HepG2 (cell line): ENCODE measurements around the gene LYZL6. TPM values are rescaled to one million over a fixed set of nuclear protein-coding genes. Genes with fewer than 3 reads are reported as not detected.

Source experiments
- ARNT ChIP-seq: fragments of 450-650 bp; IDR thresholded peaks from 2 replicates; pipeline ENCODE4 v1.6.1; 2017
- CHD4 ChIP-seq: fragments of 200-600 bp; sonication (generic); IDR thresholded peaks from 2 replicates; pipeline ENCODE4 v1.7.0; 2017; ENCODE audit warnings: mild to moderate bottlenecking, low read length, borderline replicate concordance
- EZH2 ChIP-seq: conservative IDR thresholded peaks from 2 replicates; pipeline ENCODE4 v1.6.1; 2012; ENCODE audit warnings: mild to moderate bottlenecking, low read depth, low read length, moderate library complexity
- HOMEZ ChIP-seq: IDR thresholded peaks from 2 replicates; pipeline ENCODE4 v1.6.1; 2016; ENCODE audit warnings: low read depth
- MXD1 ChIP-seq: sonication (generic); formaldehyde crosslinking; IDR thresholded peaks from 2 replicates; pipeline ENCODE4 v1.4.0; 2020; ENCODE audit warnings: mild to moderate bottlenecking, missing genetic modification reagents
- NFYC ChIP-seq: IDR thresholded peaks from 2 replicates; pipeline ENCODE4 v1.6.1; 2016; ENCODE audit warnings: missing genetic modification reagents, missing compliant biosample characterization
- PAXIP1 ChIP-seq: sonication (generic); formaldehyde crosslinking; conservative IDR thresholded peaks from 2 replicates; pipeline ENCODE4 v1.4.0; 2020; ENCODE audit warnings: mild to moderate bottlenecking, missing genetic modification reagents, moderate library complexity
- PPARG ChIP-seq: conservative IDR thresholded peaks from 2 replicates; pipeline ENCODE4 v1.6.1; 2016; ENCODE audit warnings: missing biosample characterization, missing genetic modification reagents
- PRDM4 ChIP-seq: sonication (generic); formaldehyde crosslinking; IDR thresholded peaks from 2 replicates; pipeline ENCODE4 v1.9.0; 2021; ENCODE audit warnings: missing genetic modification reagents, borderline replicate concordance
- RORA ChIP-seq: sonication (generic); formaldehyde crosslinking; IDR thresholded peaks from 2 replicates; pipeline ENCODE4 v1.5.0; 2020; ENCODE audit warnings: mild to moderate bottlenecking, missing genetic modification reagents, moderate library complexity
- SCMH1 ChIP-seq: sonication (generic); formaldehyde crosslinking; IDR thresholded peaks from 2 replicates; pipeline ENCODE4 v1.9.0; 2021; ENCODE audit warnings: missing genetic modification reagents, mild to moderate bottlenecking, borderline replicate concordance
- SNRNP70 ChIP-seq: fragments of 200-400 bp; formaldehyde crosslinking; IDR thresholded peaks from 2 replicates; pipeline ENCODE4 v1.6.1; 2017; ENCODE audit warnings: mild to moderate bottlenecking, low read depth, low read length, moderate library complexity
- STAT5B ChIP-seq: sonication (generic); formaldehyde crosslinking; IDR thresholded peaks from 2 replicates; pipeline ENCODE4 v1.4.0; 2020; ENCODE audit warnings: missing genetic modification reagents
- SUZ12 ChIP-seq: fragments of 150-350 bp; IDR thresholded peaks from 2 replicates; pipeline ENCODE4 v1.6.1; 2014; ENCODE audit warnings: low read depth, low read length
- TARDBP ChIP-seq: sonication (generic); formaldehyde crosslinking; IDR thresholded peaks from 2 replicates; pipeline ENCODE4 v1.8.0; 2022; ENCODE audit warnings: mild to moderate bottlenecking, missing genetic modification reagents
- TEAD2 ChIP-seq: sonication (generic); formaldehyde crosslinking; IDR thresholded peaks from 2 replicates; pipeline ENCODE4 v1.9.0; 2021; ENCODE audit warnings: missing genetic modification reagents
- TOE1 ChIP-seq: sonication (generic); formaldehyde crosslinking; IDR thresholded peaks from 2 replicates; pipeline ENCODE4 v1.4.0; 2020; ENCODE audit warnings: mild to moderate bottlenecking, missing genetic modification reagents
- ZBTB33 ChIP-seq: sonication (generic); formaldehyde crosslinking; IDR thresholded peaks from 2 replicates; pipeline ENCODE4 v1.4.0; 2020; ENCODE audit warnings: missing genetic modification reagents
- ZEB1 ChIP-seq: IDR thresholded peaks from 2 replicates; pipeline ENCODE4 v1.6.1; 2012; ENCODE audit warnings: mild to moderate bottlenecking, low read depth, inconsistent platforms; ENCODE audit not compliant: insufficient replicate concordance
- ZNF224 ChIP-seq: sonication (generic); formaldehyde crosslinking; IDR thresholded peaks from 2 replicates; pipeline ENCODE4 v1.5.0; 2020; ENCODE audit warnings: mild to moderate bottlenecking, missing genetic modification reagents
- ZNF557 ChIP-seq: sonication (generic); formaldehyde crosslinking; IDR thresholded peaks from 2 replicates; pipeline ENCODE4 v1.4.0; 2020; ENCODE audit warnings: missing genetic modification reagents
- polyA plus RNA-seq, 8 experiments: library from polyadenylated mRNA; depleted of rRNA in 3 of 8; stranded (reverse) in 7 of 8; unstranded in 1 of 8; fragments of >200 nt; fragmentation: Illumina TruSeq in 4 of 8; extraction: Trizol in 4 of 8; gene quantifications; 2 replicates each; pipeline versions ENCODE4 v1.2.1 to v1.2.3, GENCODE V29; 2011 to 2016; ENCODE audit warnings: low read depth in 4 of 8, missing spikeins in 1 of 8, mixed read lengths in 1 of 8; ENCODE audit not compliant: insufficient read depth in 1 of 8
- total RNA-seq, 5 experiments: library from RNA; depleted of rRNA; stranded (reverse); fragments of >200 nt; fragmentation: Illumina TruSeq; extraction: Trizol; gene quantifications; 2 replicates each; pipeline ENCODE4 v1.2.3, GENCODE V29; 2016; ENCODE audit warnings: low read depth in 1 of 5

Gene LYZL6
- total and polyA plus RNA-seq, 2 of the 13 experiments (the other 11 are each of a cell fraction or from before 2014, with no cell fraction given), result not detected

GRCh38 chr17:35991075-35991474 lies 47.6 kb upstream of the LYZL6 start (continued):
- no peak for TF ChIP-seq ZNF224 (CRISPR knock-in tag)
- no peak for TF ChIP-seq NFYC
- no peak for TF ChIP-seq MXD1 (CRISPR knock-in tag)
- no peak for TF ChIP-seq TARDBP (CRISPR knock-in tag)
- no peak for TF ChIP-seq ARNT
- no peak for TF ChIP-seq ZBTB33 (CRISPR knock-in tag)
- TF ChIP-seq PAXIP1 (CRISPR knock-in tag), result peak; percentile 69
- no peak for TF ChIP-seq TOE1 (CRISPR knock-in tag)
- no peak for TF ChIP-seq EZH2
- peak; percentile 56; the same call in 1 of the 2 replicates for TF ChIP-seq PPARG (CRISPR knock-in tag)
- no peak for TF ChIP-seq RORA (CRISPR knock-in tag)
- no peak for TF ChIP-seq SCMH1
- TF ChIP-seq SNRNP70, result no peak
- no peak for TF ChIP-seq CHD4
- no peak for TF ChIP-seq ZNF557 (CRISPR knock-in tag)
- TF ChIP-seq PRDM4 (CRISPR knock-in tag), result no peak
- TF ChIP-seq ZEB1, result no peak
- no peak for TF ChIP-seq HOMEZ (CRISPR knock-in tag)
- TF ChIP-seq TEAD2 (CRISPR knock-in tag), result no peak
- no peak for TF ChIP-seq STAT5B (CRISPR knock-in tag)
- no peak for TF ChIP-seq SUZ12
